CD4-positive, alpha-beta T cell treated with Interferon gamma for 1 hour (primary cell): ENCODE measurements around the gene P2RY13.

Experiments
- DNase-seq: peaks from one replicate; pipeline ENCODE4 v3.0.0-alpha.2; 2020

The P2RY13 gene

DNA sequence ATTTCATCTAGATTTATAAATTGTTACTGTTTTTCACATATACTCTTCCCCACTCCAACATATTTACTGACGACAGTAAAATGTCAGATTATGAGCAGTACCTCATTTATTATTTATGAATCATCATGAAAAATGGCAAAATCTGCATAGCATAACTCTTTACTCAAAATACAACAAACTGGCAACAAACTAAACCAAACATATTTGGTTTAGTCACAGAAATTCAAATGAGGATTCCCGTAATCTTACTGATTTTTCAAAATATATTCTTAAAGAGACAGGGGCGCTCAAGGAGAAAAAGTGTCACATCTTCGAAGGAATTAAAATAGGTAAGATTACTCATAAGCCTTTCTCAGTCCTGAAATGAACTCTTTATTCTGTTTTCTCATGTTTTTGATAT lies 9.7 kb downstream of the P2RY13 start:
- no peak for DNase-seq

DNA sequence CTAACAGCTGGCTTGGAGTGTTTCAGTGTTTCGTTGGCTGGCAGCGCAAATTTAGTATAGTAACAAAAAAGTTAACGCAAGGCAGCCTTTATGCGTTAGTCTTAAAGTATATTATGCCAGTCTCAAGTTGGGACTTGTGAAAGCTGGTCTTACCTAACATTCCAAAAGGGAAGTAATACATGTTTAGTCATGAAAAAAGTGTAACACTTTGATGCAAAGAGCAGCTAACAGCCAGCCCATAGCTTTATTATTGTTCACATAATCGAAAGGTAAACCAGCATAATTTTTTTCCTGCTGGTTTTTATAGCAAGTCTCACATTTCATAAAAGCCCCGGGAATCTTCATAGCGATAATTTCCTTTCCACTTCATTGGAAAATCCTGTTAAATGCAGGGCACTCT lies 10.4 kb downstream of the P2RY13 start:
- DNase-seq, result no peak

DNA sequence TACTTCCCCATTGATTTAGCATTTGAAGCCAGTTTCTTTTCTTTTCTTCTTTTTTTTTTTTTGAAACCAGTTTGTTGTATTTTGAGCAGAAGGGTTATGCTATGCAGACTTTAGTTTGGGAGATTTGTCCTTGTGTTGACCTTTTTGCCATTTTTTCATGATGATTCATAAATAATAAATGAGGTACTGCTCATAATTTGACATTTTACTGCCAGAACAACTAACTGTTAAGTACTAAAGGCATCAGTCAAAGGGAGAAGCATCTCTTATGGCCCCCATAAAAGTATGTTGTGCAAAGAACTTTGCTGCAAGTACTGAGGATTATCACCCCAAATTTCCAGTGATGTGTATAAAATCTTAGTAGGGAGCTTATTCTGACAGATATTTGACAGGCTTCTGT lies 11.0 kb downstream of the P2RY13 start:
- no peak for DNase-seq

DNA sequence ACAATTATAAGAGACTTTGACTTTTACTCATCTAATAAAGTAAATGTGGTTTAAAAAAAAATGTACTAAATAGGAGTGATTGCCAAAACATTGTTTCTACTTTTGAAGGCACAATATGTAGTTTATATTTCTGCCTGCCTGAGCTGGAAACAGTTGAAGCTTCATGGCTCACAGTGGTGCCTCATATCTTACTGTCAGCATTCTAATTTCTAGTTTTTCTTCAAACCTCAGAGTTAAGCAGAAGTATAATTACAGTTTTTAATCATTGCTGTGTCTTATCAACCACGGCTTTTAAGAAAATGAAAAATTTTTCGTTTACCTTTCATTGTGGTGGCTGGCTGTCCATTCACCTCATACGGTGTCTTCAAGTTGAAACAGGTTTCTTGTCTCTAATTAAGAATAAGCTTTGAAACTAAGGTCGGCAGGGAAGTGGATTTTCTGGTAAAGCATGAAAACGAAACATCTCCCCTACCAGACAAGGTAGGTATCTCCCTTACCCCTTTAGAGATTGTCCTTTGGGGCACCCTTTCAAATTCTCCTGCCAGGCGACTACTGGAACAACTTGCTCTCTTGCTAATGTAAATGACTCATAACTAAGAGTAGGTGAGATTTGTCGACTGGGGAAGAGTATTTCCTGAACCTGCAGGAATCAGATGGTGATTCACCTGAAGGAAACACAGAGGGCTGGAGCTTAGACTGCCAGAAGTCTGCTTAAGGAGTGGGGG lies 12.9 kb downstream of the P2RY13 start, which contains the start of gene GPR87:
GPR87 (minus strand) TSS at position 554 of the 725 bp plus-strand sequence. CDS start 16,720 bp downstream, outside the sequence.
- no peak for DNase-seq

DNA sequence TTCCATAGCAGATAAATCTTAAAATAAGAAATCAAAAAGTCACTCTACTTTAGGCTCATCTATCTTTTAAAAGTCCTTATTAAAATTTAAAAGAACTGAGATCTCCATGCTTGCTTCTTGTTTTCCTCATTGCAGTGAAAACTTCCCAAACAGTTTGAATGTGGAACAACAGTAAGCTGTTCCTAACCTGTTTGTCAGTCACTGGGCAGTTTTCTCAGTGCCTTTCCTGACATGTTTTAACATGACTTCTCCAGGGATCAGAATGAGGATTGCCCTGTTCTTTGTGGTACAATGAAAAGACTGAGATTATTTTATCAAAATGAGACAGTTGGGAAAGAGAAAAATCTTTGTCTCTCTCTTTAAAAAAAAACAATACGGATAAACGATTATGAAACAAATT lies 13.5 kb downstream of the P2RY13 start:
- DNase-seq, result no peak

DNA sequence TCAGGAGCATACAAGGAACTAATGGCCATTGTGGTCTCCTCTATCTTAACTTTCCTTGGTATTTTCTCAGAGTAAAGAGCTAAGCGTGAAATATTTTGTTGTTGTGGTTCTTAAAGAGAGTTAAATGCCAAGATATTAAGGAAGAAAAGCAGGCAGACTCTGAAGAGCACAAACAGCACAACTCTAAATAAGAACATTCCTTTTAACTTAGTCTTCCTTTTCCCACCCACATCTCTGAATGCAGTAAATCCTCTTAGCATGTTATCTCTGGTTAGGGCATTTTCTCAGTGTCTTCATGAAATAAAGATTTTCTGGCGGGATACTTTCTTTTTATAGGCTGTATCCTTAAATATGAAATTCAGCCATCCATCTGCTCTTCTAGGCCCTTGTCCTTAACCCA lies 14.2 kb downstream of the P2RY13 start:
- DNase-seq, result no peak

DNA sequence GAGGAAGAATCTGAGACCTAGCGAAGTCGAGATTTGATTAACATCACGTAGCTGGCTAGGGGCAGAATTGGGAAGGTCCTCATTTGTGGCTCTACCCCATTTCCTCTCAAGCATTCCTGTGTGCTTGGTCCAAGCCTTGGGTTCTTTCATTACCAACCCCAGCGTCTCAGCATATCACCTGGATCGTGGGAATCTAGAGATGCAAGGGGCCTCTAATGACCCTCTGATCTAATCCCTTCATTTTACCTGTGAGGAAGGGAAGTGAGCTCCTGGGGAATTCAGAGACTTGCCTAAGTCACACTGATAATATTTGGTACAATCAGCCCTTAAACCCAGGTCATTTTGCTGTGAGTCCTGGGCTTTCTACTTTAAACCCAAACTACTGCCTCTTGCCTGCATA lies 14.8 kb downstream of the P2RY13 start:
- DNase-seq, result no peak

DNA sequence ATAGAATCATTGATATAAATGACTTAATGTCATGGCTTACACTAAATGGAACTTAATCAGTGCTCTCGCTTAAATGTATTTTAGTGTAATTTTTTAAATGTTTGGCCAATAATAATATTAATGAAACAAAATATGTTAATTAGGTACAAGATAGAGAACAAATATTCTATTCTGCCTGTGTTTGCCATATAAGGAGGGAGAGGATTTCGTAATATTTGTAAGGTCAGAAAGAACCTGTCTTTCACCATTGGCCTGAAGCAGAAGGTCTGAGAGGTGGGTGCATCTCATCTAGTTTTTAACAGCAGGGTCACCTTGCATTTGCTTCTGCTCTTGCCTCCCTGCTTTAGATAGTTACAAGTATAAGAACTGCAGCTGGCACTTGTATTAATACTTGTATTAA lies 15.2 kb downstream of the P2RY13 start:
- no peak for DNase-seq

DNA sequence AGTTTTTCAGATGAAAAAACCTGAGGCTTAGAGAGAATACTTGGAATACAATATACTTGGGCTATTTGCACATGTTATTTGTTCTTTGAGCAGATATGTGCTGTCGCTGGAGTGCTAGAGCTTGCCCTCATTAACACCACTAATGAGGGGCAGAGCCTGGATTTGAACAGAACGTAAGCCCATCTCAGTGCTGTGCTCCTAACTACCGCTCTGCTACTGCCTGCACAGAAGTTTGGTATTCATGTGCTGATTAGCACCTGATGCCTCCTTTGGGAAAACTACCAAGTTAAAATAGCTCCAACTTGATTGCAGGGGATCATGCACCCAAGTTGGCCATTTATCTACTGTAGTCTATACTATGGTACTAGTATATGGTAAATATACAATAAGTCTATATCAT lies 16.4 kb downstream of the P2RY13 start:
- no peak for DNase-seq

DNA sequence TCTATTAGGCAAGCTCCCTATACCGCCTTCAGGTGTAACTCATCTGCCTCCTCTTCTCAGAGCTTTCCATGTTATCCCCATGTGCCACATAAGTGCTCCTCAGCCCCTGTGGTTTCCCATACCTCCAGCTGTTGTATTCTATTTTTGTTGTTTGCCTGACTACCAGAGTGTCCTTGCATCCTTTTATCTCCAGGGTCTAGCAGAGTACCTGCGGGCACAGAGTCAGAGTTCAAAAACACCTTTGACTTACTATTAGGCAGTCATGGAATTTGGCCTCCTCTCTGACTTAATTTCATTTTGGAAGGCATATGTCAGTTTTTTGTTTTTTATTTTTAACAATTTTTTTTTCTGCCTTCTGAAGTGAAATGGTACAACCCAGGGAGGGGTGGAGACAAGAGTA lies 19.8 kb downstream of the P2RY13 start:
- DNase-seq, result no peak

DNA sequence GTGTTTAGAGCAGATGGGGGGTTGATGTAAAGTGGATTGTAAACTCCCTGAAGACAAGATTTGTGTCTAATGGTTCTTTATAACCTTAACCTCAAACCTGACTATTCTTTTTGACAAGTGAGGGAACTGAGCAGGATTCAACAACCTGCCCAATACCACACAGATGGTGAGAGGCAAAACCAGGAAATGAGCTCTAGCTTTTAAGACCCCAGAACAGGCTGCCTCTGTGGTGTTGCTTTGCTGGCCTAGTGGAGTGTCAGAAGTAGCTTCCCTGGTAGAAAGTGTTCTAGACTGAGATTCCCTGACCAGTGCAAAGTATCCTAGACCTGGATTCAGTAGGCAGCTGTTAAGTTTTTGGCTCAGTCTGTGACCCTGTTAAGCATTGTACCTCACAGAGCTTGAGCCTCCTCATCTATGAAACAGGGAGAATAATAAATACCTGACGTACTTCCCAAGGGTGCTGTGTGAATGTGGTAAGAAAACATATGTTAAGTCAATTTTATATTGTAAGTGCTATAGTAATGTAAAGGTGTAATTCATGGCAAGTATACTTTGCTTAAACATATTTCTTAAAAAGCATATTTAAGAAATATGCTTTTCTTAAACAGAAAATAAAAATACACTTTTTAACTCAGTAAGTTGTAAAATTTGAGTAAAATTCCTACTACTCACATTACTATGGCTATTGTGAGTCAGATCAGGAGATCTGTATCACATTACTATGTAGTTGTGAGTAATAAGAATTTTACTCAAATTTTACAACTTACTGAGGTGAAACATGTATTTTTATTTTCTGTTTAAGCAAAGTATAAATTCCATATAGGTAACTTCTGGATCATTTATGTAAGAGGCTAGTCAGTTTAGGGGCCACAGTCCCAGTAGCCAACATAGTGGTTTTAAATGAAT lies 21.5 kb downstream of the P2RY13 start:
- no peak for DNase-seq

DNA sequence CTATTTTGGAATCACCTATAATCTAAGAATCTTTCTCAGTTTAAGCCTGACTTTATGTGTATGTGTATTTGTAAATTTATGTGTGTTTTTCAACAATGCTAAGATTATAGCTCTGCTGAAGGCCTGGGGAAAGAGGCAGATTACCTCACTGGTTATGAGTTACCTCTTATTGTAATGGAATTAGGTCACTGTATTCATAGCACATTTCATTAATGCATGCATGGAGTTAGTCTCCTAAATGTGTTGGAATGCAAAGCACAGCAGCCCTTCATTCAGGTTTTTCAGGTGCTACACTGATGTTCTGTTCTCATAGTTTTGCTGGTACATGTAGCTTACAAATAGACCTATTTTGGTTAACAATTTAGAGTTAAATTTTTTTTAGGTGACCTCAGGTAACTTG lies 22.2 kb downstream of the P2RY13 start:
- DNase-seq, result no peak

DNA sequence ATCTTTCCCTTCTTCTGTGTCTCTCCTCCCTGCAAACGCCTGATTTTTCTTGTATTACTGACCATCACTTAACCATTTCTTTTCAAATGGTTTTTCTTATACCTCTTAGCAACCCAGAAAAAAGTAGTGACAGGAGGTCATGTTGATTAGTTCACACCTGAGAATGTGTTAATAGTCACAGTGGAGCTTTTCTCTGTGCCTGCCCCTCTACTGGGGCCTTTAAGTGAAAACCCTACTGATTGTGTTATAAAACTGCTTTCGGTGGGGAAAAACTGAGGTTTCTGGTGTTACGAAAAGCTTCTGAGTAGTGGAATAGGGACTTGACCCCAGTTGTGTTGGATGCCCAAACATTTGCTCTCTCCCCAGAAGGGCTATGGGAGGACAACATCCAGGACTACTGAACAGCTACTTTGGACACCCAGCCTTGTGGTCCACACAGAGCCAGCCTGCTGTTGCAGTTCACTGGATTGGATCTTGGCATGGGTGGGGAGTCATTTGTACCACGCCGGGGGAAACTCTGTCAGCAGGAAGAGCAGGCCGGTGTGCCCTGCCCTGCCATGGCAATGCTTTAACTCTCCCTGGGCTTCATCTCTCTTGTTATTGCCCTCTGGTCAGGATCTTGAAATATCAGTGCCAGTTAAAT lies 23.1 kb downstream of the P2RY13 start:
- DNase-seq, result no peak

DNA sequence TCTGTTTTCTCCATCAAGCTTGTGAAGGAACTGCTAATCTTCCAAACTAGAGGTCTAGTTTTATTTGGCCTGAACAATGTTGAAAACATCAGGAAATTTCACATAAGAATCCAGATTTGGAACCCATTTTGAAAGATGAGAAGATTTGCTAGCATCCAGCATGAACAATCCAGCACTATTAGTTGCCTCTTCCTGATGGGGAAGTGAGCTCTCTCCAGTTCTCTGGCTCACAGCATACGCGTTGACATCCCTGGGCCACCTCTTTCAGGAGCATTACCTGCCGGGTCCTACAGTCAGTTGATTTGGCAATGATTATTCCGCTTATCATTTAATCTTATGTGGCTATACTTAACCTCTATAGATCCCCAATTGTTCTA lies 23.6 kb downstream of the P2RY13 start:
- DNase-seq, result no peak

DNA sequence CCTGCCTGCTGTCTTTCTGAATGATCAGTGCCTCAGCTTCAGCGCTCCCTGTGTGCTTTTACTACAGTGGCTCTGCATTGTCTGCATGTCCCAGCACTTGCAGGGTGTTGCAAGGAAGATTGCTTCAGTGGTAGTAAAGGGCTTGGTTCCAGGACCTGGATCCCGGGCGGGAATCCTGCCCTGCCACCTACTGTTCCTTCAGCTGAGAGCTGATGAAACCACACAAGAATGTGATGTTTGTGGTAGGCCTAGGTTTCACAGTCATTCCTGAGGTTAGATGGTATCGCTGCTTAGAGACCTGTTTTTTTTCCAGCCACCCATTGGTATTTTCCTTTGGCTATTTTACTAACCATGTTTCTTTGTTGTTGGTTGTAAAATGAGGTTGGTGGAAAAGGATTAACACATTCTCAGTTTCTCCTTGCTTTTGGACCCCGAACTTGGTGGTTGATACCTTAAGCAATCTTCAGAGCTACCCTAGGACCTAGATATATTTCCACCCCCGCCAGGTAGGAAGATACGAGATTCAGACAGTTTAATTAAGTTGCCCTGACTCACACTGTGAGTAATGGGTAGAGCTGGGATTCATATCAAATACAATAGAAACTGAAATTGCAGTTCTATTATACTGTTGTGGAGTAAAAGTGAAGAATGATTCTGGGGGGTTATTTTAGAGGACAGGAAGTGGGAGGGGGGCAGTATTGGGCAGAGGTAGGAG lies 24.1 kb downstream of the P2RY13 start:
- no peak for DNase-seq

DNA sequence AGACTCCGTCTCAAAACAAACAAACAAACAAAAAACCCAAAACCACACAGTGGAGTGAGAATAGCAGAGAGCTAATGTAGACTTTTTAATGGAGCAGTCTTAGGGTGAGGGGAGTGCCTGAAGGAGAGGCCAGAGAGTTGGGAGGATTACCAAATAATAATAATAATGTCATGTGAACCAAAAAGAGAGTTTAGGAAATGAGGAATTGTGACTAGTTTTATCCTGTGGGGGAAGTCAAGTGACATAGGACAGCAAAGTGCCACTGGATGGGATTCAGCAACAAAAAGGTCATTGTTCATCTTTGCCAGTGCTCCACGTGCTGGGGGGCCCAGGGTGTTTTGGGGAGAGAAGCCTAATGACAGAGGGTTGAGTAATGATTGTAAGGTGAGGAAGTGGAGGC lies 25.6 kb downstream of the P2RY13 start:
- DNase-seq, result no peak

DNA sequence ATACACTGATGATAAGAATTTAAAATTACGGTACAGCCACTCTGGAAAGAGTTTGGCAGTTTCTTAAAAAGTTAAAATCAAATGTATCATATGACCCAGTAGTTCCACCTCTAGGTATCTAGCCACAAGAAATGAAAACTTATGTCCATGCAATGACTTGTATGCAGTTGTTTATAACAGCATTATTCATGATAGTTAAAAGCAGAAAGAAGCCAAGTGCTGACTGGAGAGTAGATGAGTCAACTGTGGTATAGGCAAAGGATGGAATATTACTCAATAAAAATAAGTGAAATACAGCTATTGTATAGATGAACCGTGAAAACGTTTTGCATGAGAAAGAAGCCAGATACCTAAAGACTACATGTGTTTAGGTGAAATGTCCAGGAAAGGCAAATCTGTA lies 27.6 kb downstream of the P2RY13 start:
- DNase-seq, result no peak

DNA sequence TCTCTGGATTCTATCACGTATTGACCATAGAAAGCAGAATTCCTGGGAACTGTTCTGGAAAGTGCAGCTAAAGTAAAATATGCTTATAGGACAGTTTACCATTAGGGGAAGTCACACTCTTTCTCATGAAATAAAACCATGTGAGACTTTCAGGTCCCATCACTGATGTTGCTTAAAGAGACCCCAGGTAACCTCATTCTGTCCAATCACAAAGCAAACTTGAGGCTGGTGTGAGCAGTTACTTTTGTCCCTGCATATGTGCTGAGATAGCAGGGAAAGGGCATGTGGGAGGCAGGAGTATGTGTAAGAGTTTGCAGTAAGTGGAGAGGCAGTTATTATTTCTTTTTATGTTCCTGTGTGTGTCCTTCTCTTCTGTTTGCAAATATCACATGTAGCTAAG lies 28.8 kb downstream of the P2RY13 start:
- DNase-seq, result no peak

DNA sequence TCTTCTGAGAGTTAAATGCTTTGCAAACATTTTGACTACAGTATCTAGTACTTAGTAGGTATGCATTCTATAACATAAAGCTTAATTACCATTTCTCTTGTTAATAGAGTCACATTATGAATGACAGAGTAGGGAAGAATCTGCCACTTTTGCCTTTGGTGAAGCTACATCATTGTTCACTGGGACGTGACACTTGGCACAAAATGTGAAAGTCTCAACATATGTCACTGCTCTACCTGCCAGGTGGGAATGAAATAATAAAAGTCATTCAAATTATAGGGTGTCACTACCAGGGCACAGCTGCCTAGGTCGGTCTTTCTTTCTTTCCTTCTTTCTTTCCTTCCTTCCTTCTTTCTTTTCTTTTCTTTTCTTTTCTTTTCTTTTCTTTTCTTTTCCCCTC lies 30.3 kb downstream of the P2RY13 start:
- no peak for DNase-seq

DNA sequence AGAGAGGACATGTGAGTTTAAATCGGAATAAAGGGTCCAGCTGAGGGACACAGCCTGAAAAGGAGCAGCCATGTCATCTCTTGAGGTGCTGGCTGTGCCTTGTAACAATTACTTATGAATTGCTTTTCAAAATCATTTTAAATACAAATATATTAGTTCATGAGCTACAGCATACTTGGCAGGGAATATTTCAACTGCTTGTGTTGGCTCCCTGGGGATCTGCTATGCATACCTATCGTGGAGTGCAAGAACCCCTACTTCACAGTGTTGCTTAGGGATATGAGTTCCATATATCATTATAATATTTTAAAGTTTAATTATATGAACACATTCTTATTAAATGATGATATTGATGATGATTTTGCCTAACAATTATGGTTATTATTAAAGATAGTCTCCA lies 31.9 kb downstream of the P2RY13 start:
- DNase-seq, result no peak

DNA sequence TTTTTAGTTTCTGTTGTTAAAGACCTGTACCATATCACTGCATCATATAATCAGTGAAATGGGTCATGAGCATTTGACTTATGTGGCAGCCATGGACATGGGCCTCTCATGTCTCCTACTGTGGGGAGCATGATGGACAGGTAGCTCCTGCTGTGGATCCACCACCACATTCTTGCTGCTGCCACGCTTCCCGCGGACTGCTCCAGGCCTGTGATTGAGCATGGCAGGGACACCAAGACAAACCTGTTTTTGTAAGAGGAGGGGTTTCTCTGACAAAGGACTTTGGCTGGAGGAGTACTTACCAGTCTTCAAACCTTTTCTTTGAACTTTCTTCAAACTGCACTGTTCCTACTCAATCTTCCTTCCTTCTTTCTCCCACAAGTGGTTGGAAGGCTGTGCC lies 33.1 kb downstream of the P2RY13 start:
- no peak for DNase-seq

DNA sequence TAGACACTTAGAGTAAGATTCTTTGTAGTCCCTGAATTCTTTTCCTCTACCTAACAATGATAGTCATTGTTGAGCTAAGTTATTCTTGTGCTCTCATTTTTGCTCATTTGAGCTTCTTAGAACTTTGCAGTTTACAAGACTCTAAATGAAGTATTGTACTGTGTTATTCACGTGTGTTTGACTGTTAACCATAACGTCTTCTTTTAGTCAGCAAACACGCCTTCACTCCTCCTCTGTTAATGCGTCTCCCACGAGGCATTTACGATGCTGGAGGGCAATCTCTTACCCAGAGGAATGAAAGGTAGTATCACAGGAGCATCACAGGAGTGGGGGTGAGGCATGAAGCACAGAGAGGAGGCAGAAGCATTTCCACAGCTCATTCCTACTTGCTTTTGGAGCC lies 36.2 kb downstream of the P2RY13 start:
- no peak for DNase-seq

DNA sequence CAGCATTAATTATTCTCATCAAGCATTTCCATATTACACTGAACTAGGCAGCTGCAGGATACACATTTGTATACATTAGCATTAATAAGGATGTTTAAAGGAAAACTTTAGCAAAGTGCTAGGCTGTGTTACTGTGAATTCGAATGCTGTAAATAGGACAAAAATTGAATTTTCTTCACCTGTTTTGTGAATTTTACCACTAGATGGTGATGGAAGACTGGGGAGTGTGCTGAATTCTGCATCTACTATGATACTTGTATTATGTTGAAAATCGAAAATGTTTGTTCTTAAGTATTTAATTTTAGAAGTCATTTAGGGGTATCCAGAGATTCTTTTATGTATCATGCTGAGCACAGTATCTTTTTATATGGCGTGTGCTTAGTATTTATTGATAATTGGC lies 38.7 kb downstream of the P2RY13 start:
- no peak for DNase-seq
